Mononuclear cell (primary cell): ENCODE results near the gene NUP98. TPM values are rescaled to one million over a fixed set of nuclear protein-coding genes. Genes with fewer than 3 reads are reported as not detected.
"Not testable (repeated sequence)": the region's sequence is repeated elsewhere in the genome, so short reads cannot be mapped to it uniquely, and the experiment has no call there.

Experiments
- H3K27me3 ChIP-seq: 2 replicates; pipeline ENCODE4 v1.6.0; 2011; ENCODE audit warnings: low read length, control low read depth; ENCODE audit not compliant: insufficient read depth
- H3K4me1 ChIP-seq: 2 replicates; pipeline ENCODE4 v1.5.1; 2011; ENCODE audit warnings: mild to moderate bottlenecking, low read length, control low read depth; ENCODE audit not compliant: insufficient read depth
- H3K4me3 ChIP-seq: 2 replicates; pipeline ENCODE4 v1.5.1; 2011; ENCODE audit warnings: mild to moderate bottlenecking, low read length, moderate library complexity
- H3K9me3 ChIP-seq: 2 replicates; pipeline ENCODE4 v1.5.1; 2011; ENCODE audit warnings: low read depth, mild to moderate bottlenecking, control low read depth, low read length
- total RNA-seq: library from RNA; depleted of rRNA; stranded (reverse); fragments of >200 nt; gene quantifications from one replicate; pipeline ENCODE4 v1.2.3, GENCODE V29; 2012

Gene NUP98
- total RNA-seq, 1 donor = 227 TPM

GRCh38 chr11:3795131-3796001 lies 2.0 kb downstream of the NUP98 start:
- Histone ChIP-seq H3K9me3 (no peaks in the 10 kb centered on the region), H3K27me3 (no peaks in the 10 kb centered on the region), H3K4me1 (peaks cover 35% of the 10 kb centered on the region), H3K4me3 (no peak overlapping the region)

GRCh38 chr11:3794387-3794786 lies 3.0 kb downstream of the NUP98 start:
- not testable (repeated sequence) for H3K4me3 ChIP-seq, H3K9me3 ChIP-seq, H3K27me3 ChIP-seq
- H3K4me1 ChIP-seq = peaks cover 35% of the 10 kb centered on the region

- no peak overlapping the region for H3K4me3 ChIP-seq
- peaks cover 44% of the 10 kb centered on the region for H3K4me1 ChIP-seq
- H3K9me3 ChIP-seq = no peaks in the 10 kb centered on the region
- no peaks in the 10 kb centered on the region for H3K27me3 ChIP-seq
Measured at GRCh38 chr11:3786781-3787428, 10.4 kb downstream of the NUP98 start.

GRCh38 chr11:3783611-3784010 lies 13.7 kb downstream of the NUP98 start:
- Histone ChIP-seq H3K9me3 (no peaks in the 10 kb centered on the region), H3K27me3 (no peaks in the 10 kb centered on the region), H3K4me3 (no peak overlapping the region), H3K4me1 (peaks cover 51% of the 10 kb centered on the region)

GRCh38 chr11:3782963-3783362 lies 14.4 kb downstream of the NUP98 start:
- peaks cover 44% of the 10 kb centered on the region for H3K4me1 ChIP-seq
- H3K9me3 ChIP-seq = no peaks in the 10 kb centered on the region
- no peak overlapping the region for H3K4me3 ChIP-seq
- no peaks in the 10 kb centered on the region for H3K27me3 ChIP-seq

GRCh38 chr11:3781423-3781822 lies 15.9 kb downstream of the NUP98 start:
- Histone ChIP-seq H3K9me3 (no peaks in the 10 kb centered on the region), H3K4me3 (no peak overlapping the region), H3K27me3 (no peaks in the 10 kb centered on the region), H3K4me1 (peaks cover 30% of the 10 kb centered on the region)

- H3K9me3 ChIP-seq = no peaks in the 10 kb centered on the region
- no peaks in the 10 kb centered on the region for H3K27me3 ChIP-seq
- no peak overlapping the region for H3K4me3 ChIP-seq
- peaks cover 2% of the 10 kb centered on the region for H3K4me1 ChIP-seq
Measured at GRCh38 chr11:3775736-3776406, 21.5 kb downstream of the NUP98 start.

- Histone ChIP-seq H3K4me1 (no peaks in the 10 kb centered on the region), H3K4me3 (no peak overlapping the region), H3K27me3 (no peaks in the 10 kb centered on the region), H3K9me3 (no peaks in the 10 kb centered on the region)
Measured at GRCh38 chr11:3773180-3773579, 24.2 kb downstream of the NUP98 start.

- Histone ChIP-seq H3K4me1 (no peaks in the 10 kb centered on the region), H3K4me3 (no peak overlapping the region), H3K27me3 (no peaks in the 10 kb centered on the region), H3K9me3 (no peaks in the 10 kb centered on the region)
Measured at GRCh38 chr11:3767536-3767935, 29.8 kb downstream of the NUP98 start.

GRCh38 chr11:3766836-3767235 lies 30.5 kb downstream of the NUP98 start:
- H3K4me1 ChIP-seq, H3K27me3 ChIP-seq, H3K4me3 ChIP-seq, H3K9me3 ChIP-seq: not testable (repeated sequence)

- Histone ChIP-seq H3K9me3 (no peaks in the 10 kb centered on the region), H3K4me1 (no peaks in the 10 kb centered on the region), H3K27me3 (no peaks in the 10 kb centered on the region), H3K4me3 (no peak overlapping the region)
Measured at GRCh38 chr11:3764266-3764665, 33.1 kb downstream of the NUP98 start.

- H3K4me1 ChIP-seq = no peaks in the 10 kb centered on the region
- H3K4me3 ChIP-seq = no peak overlapping the region
- no peaks in the 10 kb centered on the region for H3K9me3 ChIP-seq
- H3K27me3 ChIP-seq = no peaks in the 10 kb centered on the region
Measured at GRCh38 chr11:3755151-3755550, 42.2 kb downstream of the NUP98 start.

GRCh38 chr11:3753110-3753509 lies 44.2 kb downstream of the NUP98 start:
- no peaks in the 10 kb centered on the region for H3K9me3 ChIP-seq
- H3K4me3 ChIP-seq = no peak overlapping the region
- H3K4me1 ChIP-seq = no peaks in the 10 kb centered on the region
- H3K27me3 ChIP-seq = no peaks in the 10 kb centered on the region

GRCh38 chr11:3747704-3748103 lies 49.6 kb downstream of the NUP98 start:
- Histone ChIP-seq H3K27me3 (no peaks in the 10 kb centered on the region), H3K4me1 (no peaks in the 10 kb centered on the region), H3K4me3 (no peak overlapping the region), H3K9me3 (no peaks in the 10 kb centered on the region)

- no peaks in the 10 kb centered on the region for H3K4me1 ChIP-seq
Measured at GRCh38 chr11:3745161-3745560, 52.2 kb downstream of the NUP98 start.

More at GRCh38 chr11:3745161-3745560, 52.2 kb downstream of the NUP98 start:
- H3K4me3 ChIP-seq = no peak overlapping the region
- no peaks in the 10 kb centered on the region for H3K9me3 ChIP-seq
- H3K27me3 ChIP-seq = no peaks in the 10 kb centered on the region
